Urothelium cell line (cell line): ENCODE measurements around the gene FUT3.
"Not testable (repeated sequence)": the region's sequence is repeated elsewhere in the genome, so short reads cannot be mapped to it uniquely, and the experiment has no call there.

Experiments
- DNase-seq: peaks from one replicate; pipeline ENCODE4 v3.0.0; 2011; ENCODE audit warnings: low spot score, mixed read lengths
- FAIRE-seq: peaks from 2 replicates; lab custom pipeline; 2011; peaks lifted over from hg19 to GRCh38; lab: Jason Lieb, UNC

The FUT3 gene

GRCh38 chr19:5851302-5851701, at the start of gene FUT3:
Gene FUT3 (minus strand): TSS chr19:5851449.
- no peak for FAIRE-seq
- no peak for DNase-seq

DNA sequence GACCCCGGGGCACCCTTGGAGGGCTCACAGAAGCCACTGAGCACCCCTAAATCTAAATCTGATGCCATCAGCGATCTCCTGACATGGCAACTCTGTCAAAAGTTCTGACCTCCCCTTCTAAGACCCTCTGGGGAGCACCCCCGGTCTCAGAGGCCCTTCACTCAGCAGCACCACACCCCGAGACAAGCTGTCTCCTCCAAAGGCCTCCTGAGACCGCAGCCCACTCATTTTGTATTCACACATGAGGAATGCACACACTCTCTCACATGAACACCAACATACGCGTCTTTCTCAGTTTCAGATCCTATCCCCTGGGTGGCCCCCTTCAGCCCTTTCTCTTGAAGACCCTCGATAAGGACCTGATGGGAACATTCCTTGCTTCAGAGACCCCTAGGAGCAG, 49.7 kb upstream of the FUT3 start:
- DNase-seq (no peak), FAIRE-seq (no peak)

DNA sequence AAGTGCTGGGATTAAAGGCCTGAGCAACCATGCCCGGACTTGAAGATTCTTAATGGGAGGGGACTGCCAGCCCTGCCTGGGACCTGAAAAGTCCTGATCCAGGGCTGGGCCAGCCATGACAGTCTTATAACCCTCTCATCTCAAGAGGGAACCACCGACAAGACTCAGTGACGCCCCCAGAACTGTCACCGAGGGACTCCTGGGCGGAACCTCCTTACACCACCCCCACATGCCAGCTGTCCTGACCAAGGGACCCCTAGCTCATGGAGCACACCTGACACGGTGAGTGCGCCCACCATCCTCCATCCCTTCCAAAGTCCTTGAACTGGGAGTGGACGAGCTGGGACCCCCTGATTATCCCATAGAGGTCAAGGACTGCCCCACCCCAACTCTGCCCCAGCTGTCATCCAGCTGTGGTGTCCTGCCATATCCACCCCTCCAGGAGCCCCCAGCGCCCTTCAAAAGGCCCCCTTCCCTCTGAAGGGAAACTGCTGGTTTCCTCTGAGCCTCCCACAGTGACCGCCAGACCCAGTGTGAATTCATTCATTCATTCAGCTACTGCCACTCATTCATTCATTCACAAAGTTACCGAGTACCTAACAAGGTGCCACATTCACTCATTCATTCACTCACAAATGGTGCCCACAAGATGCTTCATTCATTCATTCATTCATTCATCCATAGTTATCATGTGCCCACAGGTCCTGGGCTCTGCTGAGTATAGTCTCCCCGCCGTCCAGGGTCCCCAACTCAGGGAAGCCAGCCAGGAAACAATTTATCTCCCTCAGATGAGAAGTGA, 48.7 kb upstream of the FUT3 start:
- FAIRE-seq (no peak), DNase-seq (no peak)

DNA sequence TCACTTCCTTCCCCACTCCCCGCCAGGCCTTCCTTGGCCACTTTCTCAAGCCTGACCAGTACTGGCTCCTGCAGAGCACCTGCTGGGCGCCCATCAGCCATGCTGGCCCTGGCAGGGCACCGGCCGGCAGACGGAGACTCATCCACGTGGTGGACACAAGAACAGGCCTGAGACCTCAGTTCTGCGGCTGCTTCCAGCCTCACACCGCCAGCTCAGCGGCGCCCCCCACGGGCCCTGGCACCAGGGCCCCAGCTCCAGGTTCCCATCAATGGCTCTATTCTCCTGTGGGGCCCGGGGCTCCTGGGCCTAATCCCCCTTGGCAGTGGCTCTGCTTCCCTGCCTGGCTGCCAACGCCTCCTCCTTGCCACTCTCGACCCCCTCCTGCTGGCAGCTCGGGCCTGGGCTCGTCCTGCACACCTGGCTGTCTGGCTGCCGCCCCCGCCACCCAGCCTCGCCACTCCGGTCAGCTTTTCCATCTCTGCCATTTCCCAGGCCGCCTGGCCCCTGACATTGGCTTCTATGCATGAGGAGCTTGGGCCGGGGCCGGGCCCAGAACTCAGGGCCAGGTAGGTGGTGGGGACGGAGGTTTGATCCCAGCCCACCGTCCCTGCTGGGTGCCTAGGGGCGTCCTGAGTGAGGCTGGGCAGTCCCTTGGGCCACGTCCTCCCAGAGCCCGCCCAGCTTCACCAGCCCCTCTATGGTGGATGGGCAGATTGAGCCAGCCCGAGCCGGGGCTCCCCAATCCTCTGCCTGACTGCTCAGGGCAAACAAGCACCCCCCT, 46.1 kb upstream of the FUT3 start:
- FAIRE-seq: no peak
- no peak for DNase-seq

DNA sequence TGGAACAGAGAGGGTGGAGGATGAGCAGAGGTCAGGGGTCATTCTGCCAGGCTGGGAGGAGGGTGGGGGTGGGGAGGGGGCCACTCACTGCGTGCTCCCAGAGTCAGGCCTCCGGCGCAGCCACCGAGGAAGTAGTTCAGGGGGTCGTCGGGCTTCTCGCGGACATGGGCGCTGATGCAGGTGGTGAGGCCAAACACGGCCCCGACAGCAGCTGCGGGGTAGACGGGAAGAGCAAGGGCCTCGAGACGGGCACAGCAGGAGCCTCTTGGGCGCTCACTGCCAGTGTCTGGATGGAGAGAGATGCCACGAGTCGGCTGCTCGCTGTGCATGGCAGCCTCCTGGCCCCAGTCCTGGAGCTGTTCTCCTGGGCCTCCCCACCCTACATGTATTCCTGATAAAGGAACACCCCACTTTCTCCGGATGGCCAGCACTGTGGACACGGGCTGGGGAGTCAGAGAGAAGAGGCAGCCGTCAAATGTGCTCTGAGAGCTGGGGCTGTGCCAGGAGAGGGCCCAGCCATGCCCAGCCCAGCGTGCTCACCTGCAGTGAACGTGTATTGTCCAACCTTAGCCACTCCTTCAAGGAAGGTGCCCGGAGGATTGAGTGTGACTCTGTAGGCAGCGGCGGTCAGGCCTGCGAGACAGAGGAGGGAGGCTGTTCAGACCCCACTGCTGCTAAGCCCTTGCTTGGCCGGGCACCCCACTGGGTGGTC, 45.3 kb upstream of the FUT3 start:
- no peak for FAIRE-seq
- no peak for DNase-seq

DNA sequence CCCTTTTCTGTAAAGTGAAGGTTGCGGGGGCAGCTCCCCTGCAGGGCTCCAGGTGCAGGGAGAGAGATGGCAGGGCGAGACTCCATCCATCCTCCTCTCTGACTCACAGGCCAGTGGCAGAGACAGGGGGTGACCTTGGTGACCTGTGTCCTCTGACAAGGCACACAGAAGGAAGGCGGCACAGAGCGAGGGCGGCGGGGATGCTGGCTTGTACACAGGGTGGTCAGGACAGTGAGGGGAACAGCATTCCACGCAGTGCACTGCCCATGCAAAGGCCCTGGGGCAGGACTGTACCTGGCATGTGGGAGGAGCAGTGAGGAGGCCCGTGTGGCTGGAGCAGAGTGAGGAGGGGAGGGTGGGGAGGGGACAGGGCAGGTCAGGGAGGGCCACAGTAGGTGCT, 44.6 kb upstream of the FUT3 start:
- FAIRE-seq (no peak), DNase-seq (no peak)

DNA sequence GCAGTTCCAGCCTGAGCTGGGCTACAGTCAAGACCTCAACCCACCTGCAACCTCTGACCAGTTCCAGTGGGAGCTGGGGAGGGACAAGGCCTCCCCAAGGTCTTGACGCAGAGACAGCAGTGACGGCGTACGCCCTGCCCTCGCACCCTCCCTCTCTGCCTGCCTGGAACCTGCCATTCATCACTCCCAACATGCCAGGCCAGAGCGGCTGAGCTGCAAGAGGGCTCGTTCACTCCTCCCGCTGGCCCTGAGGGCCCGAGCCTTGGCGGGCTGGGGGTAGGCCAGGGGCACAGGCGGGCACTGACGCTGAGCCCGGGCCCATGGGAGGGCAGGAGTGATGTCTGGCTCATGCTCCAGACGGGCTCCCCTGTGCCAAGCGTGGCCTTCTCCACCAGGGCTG, 44.2 kb upstream of the FUT3 start:
- DNase-seq: no peak
- no peak for FAIRE-seq

DNA sequence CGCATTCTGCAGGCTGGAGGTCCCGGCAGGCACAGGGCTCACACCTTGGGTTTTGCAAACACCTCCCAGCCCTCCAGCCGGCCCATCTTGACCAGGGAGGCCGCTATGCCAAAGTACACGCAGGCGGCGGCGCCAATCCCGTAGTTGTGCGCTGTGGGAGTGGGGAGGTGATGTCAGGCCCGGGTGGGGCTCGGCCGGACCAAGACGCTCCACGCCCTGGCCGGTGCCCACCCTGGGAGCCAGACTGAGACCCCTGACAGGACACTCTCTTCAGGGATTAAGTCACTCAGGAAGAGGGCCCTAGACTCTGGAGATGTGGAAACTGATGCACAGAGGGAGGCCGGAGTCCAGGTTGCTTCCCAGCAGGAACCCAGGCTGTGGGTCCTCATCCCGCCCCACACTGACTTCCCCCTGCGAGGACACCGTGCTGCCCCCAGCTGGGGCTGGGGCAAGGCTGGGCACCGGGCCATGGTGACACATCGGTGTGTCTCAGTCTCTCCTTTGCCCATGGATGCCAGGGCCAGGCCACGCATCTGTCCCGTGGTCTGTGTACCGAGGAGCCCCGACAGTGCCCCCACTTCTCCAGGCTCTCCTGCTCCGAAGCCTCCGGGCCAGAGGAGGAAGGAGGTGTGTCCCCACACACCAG, 43.6 kb upstream of the FUT3 start:
- FAIRE-seq (no peak), DNase-seq (no peak)

- DNase-seq (no peak), FAIRE-seq (no peak)
Observed at GRCh38 chr19:5893907-5894703, 42.9 kb upstream of the FUT3 start.

DNA sequence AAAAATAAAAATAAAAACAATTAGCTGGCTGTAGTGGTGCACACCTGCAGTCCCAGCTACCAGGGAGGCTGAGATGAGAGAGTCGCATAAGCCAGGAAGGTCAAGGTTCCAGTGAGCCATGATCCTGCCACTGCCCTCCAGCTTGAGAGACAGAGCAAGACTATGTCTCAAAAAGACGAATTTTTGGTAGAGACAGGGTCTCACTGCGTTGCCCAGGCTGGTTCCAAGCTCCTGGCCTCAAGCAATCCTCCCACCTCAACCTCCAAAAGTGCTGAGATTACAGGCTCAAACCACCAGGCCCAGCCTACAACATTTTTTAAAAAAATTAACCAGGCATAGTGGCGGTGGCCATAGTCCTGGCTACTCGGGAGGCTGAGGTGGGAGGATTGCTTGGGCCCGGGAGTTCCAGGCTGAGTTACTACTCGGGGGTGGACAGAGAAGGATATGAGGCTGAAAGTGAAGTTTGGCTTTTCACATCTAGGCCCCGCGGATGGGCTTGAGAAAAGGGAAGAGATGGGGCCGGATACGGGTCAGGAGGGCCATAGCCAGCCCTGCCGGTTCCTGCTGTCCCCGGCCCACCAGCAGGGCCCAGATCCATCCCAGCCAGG, 42.2 kb upstream of the FUT3 start:
- FAIRE-seq: no peak
- no peak for DNase-seq

DNA sequence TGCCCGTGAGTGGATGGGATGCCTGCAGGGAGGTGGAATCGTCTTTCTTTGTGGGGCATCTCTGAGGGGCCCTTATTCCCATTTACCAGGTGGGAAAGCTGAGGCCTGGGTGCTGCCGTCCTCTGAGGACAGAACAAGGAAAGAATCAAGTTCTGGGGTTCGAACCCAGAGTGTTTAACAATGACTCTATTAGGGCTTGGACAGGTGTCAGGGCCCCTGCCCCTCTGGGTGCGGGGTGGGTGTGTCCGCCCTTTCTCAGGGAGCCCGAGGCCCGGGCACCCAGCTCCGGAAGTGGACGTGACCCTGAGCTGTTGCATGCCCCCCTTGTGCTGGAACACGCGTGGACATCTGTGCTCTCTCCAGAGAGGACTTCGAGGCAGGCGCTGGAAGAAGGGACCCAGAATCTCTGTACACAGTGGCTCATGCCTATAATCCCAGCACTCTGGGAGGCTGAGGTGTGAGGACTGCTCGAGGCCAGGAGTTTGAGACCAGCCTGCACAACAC, 41.6 kb upstream of the FUT3 start:
- FAIRE-seq (no peak), DNase-seq (no peak)

DNA sequence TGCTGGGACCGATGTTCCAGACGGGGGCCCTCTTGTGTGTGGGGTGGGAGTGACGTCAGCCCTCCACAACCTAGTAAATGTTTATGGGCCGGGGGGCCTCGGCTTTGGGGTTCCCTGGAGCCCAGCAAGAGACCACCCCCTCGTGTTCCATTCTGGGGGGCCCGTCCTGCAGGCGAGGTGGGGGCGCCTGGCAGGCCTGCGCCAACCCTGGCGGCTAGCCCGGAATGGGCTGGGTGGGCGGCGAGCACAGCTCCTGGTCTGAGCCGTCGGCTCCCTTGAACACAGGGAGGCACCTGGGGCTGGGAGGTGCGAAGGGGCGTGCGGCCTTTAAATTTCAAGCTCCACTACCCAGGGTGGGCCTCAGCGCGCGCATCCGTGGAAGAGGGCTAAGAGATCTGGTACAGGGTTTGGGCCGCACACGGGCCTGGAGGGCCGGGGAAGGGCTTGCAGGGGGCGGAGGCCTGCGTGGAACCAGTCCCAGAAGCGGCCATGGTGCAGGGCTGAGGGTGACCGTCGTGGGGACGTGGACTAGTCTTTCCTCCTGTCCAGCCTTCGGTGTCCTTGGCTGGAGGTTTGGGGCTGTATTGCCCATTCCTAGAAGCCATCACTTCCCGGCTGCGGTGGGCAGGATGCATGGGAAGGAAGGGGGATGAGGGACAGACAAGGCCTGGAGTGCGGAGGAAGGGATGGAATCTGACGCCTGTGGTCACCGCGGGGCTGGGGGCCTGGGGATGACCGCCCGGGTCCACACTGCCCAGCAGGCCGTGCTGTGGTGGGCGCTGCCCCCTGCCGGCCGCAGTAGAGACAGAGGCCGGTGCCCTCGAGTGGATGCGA, 40.9 kb upstream of the FUT3 start:
- DNase-seq: no peak
- no peak for FAIRE-seq

DNA sequence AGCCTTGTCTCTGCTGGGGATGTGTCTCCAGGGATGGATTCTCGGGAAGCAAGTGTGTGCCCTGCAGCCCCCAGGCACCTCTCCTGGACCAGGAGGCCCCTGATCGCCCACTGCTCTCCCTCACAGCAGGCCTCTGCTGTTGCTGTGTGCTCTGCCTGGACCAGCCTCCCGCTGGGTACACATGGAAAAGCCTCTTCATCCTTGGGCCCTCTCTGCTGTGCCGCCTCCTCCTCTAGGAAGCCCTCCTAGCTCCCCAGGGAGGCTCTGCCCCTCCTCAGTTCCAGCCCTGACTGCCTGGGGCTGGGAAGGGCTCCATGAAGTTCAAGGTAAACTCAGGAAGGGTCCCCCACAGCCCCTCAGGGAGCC, 40.3 kb upstream of the FUT3 start:
- FAIRE-seq (no peak), DNase-seq (no peak)

DNA sequence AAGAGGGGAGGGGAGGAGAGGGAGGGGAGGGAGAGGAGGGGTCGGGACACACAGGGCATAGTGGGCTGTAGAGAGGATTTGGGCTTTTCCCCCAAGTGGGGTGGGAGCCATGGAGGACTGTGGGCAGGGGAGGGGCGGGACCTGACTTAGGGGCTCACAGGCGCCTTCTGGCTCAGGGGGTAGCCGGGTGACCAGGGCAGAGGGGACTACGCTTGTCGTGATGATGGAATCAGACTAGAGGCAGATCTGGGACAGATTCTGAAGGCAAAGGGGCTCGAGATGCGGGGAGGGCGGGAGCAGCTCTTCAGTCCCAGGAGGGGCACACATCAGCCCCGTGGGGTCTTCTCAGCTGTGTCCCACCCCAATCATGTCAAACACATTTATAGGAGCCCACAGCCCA, 38.9 kb upstream of the FUT3 start:
- FAIRE-seq: no peak
- DNase-seq: no peak

DNA sequence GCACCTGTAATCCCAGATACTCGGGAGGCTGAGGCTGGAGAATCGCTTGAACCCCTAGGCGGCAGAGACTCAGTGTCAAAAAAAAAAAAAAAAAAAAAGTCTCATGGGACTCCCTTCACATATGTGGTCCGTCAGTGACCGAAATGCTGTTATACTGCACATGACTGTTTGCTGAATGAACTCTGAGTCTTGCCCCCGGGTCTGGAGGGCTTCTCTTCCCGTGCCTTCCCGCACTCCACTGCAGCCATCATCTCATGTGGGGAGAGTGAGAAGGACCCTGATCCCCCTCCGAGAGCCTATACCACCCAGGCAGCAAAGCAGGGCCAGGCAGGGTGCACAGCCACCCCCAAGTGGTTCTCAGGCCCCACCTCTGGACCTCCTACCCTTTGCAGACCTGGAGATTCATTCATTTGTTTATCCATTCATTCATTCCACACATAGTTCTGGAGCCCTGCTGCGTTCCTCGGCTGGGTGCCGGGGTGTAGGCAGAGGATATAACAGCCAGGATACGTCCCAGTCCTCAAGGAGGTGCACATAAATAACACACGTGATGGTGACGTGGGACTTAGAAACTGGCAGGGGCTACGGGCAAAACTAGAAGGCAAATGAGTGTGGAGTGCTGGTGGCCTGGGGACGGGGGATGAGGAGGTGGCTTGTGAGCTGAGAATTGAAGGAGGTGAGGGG, 38.2 kb upstream of the FUT3 start:
- no peak for FAIRE-seq

DNA sequence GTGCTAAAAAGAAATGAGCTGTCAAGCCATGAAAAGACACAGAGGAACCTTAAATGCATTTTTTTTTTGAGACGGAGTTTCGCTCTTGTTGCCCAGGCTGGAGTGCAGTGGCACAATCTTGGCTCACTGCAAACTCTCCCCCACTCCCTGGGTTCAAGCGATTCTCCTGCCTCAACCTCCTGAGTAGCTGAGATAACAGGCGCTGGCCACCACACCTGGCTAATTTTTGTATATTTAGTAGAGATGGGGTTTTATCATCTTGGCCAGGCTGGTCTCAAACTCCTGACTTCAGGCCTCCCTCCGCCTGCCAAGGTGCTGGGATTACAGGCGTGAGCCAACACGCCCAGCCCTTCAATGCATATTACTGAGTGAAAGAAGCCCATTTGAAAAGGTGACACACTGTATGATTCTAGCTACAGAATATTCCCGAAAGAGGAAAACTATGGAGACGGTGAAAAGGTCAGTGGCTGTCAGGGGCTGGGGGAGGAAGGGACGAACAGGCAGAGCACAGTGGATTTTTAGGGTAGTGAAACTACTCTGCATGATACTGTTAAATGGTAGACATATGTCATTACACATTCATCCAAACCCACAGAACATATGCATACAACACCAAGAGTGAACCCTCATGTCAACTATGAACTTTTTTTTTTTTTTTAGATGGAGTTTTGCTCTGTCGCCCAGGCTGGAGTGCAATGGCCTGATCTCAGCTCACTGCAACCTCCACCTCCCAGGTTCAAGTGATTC, 33.0 kb upstream of the FUT3 start:
- FAIRE-seq, DNase-seq: not testable (repeated sequence)

More for the DNA sequence above, 38.2 kb upstream of the FUT3 start:
- DNase-seq: no peak

DNA sequence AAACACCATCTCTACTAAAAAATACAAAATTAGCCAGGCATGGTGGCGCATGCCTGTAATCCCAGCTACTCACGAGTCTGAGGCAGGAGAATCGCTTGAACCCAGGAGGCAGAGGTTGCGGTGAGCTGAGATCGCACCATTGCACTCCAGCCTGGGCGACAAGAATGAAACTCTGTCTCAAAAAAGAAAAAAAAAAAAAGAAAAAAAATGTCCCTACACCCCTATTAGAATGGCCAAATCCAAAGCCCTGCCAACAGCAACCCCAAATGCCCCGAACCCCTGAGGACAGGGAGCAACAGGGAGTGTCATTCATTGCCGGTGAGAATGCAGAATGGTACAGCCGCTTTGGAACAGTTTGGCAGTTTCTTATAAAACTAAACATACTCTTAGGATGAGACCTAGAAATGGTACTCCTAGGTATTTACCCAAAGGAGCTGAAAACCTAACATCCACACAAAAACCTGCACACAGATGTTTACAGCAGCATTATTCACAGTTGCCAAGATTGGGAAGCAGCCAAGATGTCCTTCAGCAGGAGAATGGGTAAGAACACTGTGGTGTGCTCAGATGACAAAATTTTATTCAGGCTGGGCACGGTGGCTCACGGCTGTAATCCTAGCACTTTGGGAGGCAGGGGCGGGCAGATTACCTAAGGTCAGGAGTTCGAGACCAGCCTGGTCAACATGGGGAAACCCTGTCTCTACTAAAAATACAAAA, 32.1 kb upstream of the FUT3 start:
- DNase-seq, FAIRE-seq: not testable (repeated sequence)
